Smooth muscle cell (in vitro differentiated cells): Measurements from ENCODE around the gene PRPF4. TPM values are rescaled to one million over a fixed set of nuclear protein-coding genes. Genes with fewer than 3 reads are reported as not detected.

ENCODE experiments used
- DNase-seq: peaks from one replicate; lab custom pipeline; 2025; ENCODE audit not compliant: unreplicated experiment; lab: John Stamatoyannopoulos, UW
- H2AFZ ChIP-seq: fragments of 200-600 bp; sonication (generic); 2 replicates; pipeline ENCODE4 v1.6.0; 2016; ENCODE audit warnings: antibody characterized with exemption, low read depth, mild to moderate bottlenecking
- H3F3A ChIP-seq: fragments of 200-600 bp; sonication (generic); 2 replicates; pipeline ENCODE4 v1.6.0; 2017; ENCODE audit warnings: antibody characterized with exemption, low read depth
- H3K27ac ChIP-seq: fragments of 200-600 bp; sonication (generic); 2 replicates; pipeline ENCODE4 v1.5.1; 2016; ENCODE audit warnings: low read depth, mild to moderate bottlenecking
- H3K27me3 ChIP-seq: fragments of 200-600 bp; sonication (generic); 2 replicates; pipeline ENCODE4 v1.6.1; 2016; ENCODE audit warnings: low read depth, mild to moderate bottlenecking
- H3K36me3 ChIP-seq: fragments of 200-600 bp; sonication (generic); 2 replicates; pipeline ENCODE4 v1.5.1; 2016; ENCODE audit warnings: low read depth
- H3K4me1 ChIP-seq: fragments of 200-600 bp; sonication (generic); 2 replicates; pipeline ENCODE4 v1.5.1; 2016; ENCODE audit warnings: low read depth
- H3K4me2 ChIP-seq: fragments of 200-600 bp; sonication (generic); 2 replicates; pipeline ENCODE4 v1.6.0; 2016; ENCODE audit warnings: mild to moderate bottlenecking
- H3K4me3 ChIP-seq: fragments of 200-600 bp; sonication (generic); 2 replicates; pipeline ENCODE4 v1.5.1; 2016; ENCODE audit warnings: mild to moderate bottlenecking
- H3K79me2 ChIP-seq: fragments of 200-600 bp; sonication (generic); 2 replicates; pipeline ENCODE4 v1.6.0; 2016; ENCODE audit warnings: low read depth, mild to moderate bottlenecking
- H3K9ac ChIP-seq: fragments of 200-600 bp; sonication (generic); 2 replicates; pipeline ENCODE4 v1.6.0; 2016; ENCODE audit warnings: low read depth
- H3K9me3 ChIP-seq: fragments of 200-600 bp; sonication (generic); replicated peaks from 2 replicates; pipeline ENCODE4 v1.5.1; 2016; ENCODE audit warnings: low read depth
- H4K20me1 ChIP-seq: fragments of 200-600 bp; sonication (generic); 2 replicates; pipeline ENCODE4 v1.6.0; 2016; ENCODE audit warnings: low read depth
- WGBS: methylation state at CpG from one replicate; pipeline ENCODE4 v1.1.7; 2016; ENCODE audit warnings: low lambda C conversion rate; 5-methylcytosine and 5-hydroxymethylcytosine counted together
- polyA plus RNA-seq: library from polyadenylated mRNA; unstranded; fragments of >200 nt; fragmentation: Nextera tagmentation; extraction: Ambion mirVana; gene quantifications from 2 replicates; pipeline ENCODE4 v1.2.1, GENCODE V29; 2016
- total RNA-seq: library from RNA; depleted of rRNA; stranded (reverse); fragments of >200 nt; gene quantifications from 2 replicates; pipeline ENCODE4 v1.2.3, GENCODE V29; 2014
- TF ChIP-seq, protein P1 (sequence below): fragments of 200-600 bp; sonication (generic); IDR thresholded peaks from 2 replicates; pipeline ENCODE4 v1.5.1; 2017; ENCODE audit warnings: borderline replicate concordance, mild to moderate bottlenecking, antibody characterized with exemption; ENCODE audit not compliant: insufficient read depth, poor library complexity, severe bottlenecking

PRPF4 gene
- total and polyA plus RNA-seq, 2 experiments from 2014 or later, result 18.5 to 22.2 TPM

DNA sequence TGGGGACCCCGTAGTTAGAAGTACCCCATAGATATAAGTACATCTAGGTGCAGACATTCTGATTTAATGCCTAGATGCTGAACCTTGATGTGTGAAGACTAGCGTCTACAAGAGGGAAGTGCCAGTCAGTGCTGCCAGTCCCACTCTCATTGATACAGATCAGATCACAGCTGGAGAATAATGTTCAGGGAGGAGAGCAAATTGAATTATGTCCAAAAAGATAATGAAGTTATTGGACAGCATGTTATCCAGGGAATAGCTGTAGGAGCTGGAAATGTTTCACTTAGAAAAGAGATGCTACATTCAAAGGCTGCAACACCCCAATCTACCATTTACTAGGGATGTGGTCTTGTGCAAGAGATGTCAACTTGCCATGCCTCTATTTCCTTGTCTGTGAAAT, 43.6 kb downstream of the PRPF4 start:
- Histone ChIP-seq H3K4me1 (no peaks in the 10 kb centered on the region), H3K4me3 (no peak overlapping the region), H3K4me2 (no peak overlapping the region), H3K9me3 (no peaks in the 10 kb centered on the region), H3K36me3 (no peaks in the 10 kb centered on the region), H4K20me1 (no peaks in the 10 kb centered on the region), H2AFZ (no peak overlapping the region), H3K9ac (no peak overlapping the region), H3K79me2 (no peaks in the 10 kb centered on the region), H3F3A (no peaks in the 10 kb centered on the region), H3K27me3 (no peaks in the 10 kb centered on the region), H3K27ac (no peak overlapping the region)
- DNase-seq, result no peak
- WGBS, result 86% methylated on average over 2 of the region's 2 CpGs
- TF ChIP-seq, protein P1, sequence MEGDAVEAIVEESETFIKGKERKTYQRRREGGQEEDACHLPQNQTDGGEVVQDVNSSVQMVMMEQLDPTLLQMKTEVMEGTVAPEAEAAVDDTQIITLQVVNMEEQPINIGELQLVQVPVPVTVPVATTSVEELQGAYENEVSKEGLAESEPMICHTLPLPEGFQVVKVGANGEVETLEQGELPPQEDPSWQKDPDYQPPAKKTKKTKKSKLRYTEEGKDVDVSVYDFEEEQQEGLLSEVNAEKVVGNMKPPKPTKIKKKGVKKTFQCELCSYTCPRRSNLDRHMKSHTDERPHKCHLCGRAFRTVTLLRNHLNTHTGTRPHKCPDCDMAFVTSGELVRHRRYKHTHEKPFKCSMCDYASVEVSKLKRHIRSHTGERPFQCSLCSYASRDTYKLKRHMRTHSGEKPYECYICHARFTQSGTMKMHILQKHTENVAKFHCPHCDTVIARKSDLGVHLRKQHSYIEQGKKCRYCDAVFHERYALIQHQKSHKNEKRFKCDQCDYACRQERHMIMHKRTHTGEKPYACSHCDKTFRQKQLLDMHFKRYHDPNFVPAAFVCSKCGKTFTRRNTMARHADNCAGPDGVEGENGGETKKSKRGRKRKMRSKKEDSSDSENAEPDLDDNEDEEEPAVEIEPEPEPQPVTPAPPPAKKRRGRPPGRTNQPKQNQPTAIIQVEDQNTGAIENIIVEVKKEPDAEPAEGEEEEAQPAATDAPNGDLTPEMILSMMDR, result no peak

- WGBS, result 85% methylated on average over 3 of the region's 3 CpGs
- no peaks in the 10 kb centered on the region for H3K36me3 ChIP-seq
- no peak overlapping the region for H3K4me2 ChIP-seq
- no peak overlapping the region for H3K4me3 ChIP-seq
- no peaks in the 10 kb centered on the region for H3K79me2 ChIP-seq
- H3K27me3 ChIP-seq, result no peaks in the 10 kb centered on the region
- no peak overlapping the region for H2AFZ ChIP-seq
- H3F3A ChIP-seq, result no peaks in the 10 kb centered on the region
- no peaks in the 10 kb centered on the region for H3K9me3 ChIP-seq
- no peak overlapping the region for H3K9ac ChIP-seq
- TF ChIP-seq, protein P1, result no peak
- H3K4me1 ChIP-seq, result no peaks in the 10 kb centered on the region
- H3K27ac ChIP-seq, result no peak overlapping the region
- H4K20me1 ChIP-seq, result no peaks in the 10 kb centered on the region
- DNase-seq, result no peak
Observed at GRCh38 chr9:113320051-113320450, 44.6 kb downstream of the PRPF4 start.

DNA sequence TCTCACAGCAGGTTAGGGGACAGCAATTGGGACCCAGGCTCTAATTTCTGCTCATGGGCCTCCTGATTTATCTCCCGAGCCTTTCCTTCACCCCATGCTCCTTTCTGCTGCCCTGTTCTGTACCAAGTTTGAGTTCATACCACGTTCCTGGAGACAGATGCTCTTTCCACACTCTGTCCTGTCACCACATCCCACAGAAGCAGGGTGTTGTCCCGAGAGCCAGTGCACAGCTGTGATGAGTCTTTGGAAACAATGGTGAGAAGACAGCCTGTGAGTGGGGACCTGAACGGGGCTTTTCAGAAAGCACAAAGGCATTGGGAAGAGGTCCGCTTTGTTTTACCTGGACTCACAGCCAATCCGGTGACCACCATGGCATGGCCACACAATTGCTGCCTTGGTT, 47.2 kb downstream of the PRPF4 start:
- Histone ChIP-seq H3K4me2 (no peak overlapping the region), H2AFZ (no peak overlapping the region)
- TF ChIP-seq, protein P1, result no peak

GRCh38 chr9:113326230-113326629, 50.8 kb downstream of the PRPF4 start:
- H3F3A ChIP-seq, result no peaks in the 10 kb centered on the region
- 92% methylated on average over 4 of the region's 4 CpGs for WGBS
- H3K4me3 ChIP-seq, result no peak overlapping the region
- H3K9me3 ChIP-seq, result no peaks in the 10 kb centered on the region
- H2AFZ ChIP-seq, result no peak overlapping the region
- H3K36me3 ChIP-seq, result no peaks in the 10 kb centered on the region
- H3K4me2 ChIP-seq, result no peak overlapping the region
- no peak overlapping the region for H3K9ac ChIP-seq
- H3K4me1 ChIP-seq, result no peaks in the 10 kb centered on the region
- no peaks in the 10 kb centered on the region for H3K79me2 ChIP-seq
- no peak for DNase-seq
- H3K27me3 ChIP-seq, result no peaks in the 10 kb centered on the region
- TF ChIP-seq, protein P1, result no peak
- H3K27ac ChIP-seq, result no peak overlapping the region
- H4K20me1 ChIP-seq, result no peaks in the 10 kb centered on the region

More for the DNA sequence above, 47.2 kb downstream of the PRPF4 start:
- no peaks in the 10 kb centered on the region for H3K9me3 ChIP-seq
- H3K4me3 ChIP-seq, result no peak overlapping the region
- H3K4me1 ChIP-seq, result no peaks in the 10 kb centered on the region
- no peak for DNase-seq
- no peak overlapping the region for H3K9ac ChIP-seq
- H3K36me3 ChIP-seq, result no peaks in the 10 kb centered on the region
- H3K79me2 ChIP-seq, result no peaks in the 10 kb centered on the region
- H3F3A ChIP-seq, result no peaks in the 10 kb centered on the region
- H3K27ac ChIP-seq, result no peak overlapping the region
- H3K27me3 ChIP-seq, result no peaks in the 10 kb centered on the region
- WGBS, result 77% methylated on average over 6 of the region's 6 CpGs
- H4K20me1 ChIP-seq, result no peaks in the 10 kb centered on the region
